DMS79 treated with DMSO at 0.1 percent for 48 hours (cell line): ENCODE results near the gene COL5A2.

Experiments used
- DNase-seq: peaks from one replicate; lab custom pipeline; 2025; lab: John Stamatoyannopoulos, UW

COL5A2 gene

GRCh38 chr2:189147361-189147760 is 32.2 kb downstream of the COL5A2 start:
- DNase-seq, result no peak

- no peak for DNase-seq
Measured at GRCh38 chr2:189146553-189146952, 33.0 kb downstream of the COL5A2 start.

DNA sequence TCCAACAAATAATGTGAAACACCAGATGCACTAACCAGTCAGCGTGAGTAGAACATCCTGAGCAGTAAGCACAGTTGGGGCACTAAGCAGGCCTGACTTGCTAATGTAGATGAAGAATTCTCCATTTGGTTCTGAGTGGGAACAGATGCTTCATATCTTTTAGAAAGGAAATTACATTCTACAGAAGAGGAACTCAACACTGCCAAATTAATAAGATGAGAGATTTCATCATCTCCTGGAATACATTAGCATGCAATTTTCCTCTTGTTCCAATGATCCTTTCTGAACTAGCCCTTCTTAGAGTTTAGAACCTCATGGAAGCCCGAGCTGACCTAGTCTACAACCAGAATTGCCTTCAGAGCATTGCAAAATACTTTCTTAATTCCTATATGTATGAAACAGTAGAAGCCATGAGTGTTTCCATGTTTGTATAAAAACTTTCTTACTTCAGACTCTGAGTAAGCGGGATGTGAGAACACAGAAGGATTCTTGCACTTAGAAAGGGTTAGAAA is 34.8 kb downstream of the COL5A2 start:
- no peak for DNase-seq

DNA sequence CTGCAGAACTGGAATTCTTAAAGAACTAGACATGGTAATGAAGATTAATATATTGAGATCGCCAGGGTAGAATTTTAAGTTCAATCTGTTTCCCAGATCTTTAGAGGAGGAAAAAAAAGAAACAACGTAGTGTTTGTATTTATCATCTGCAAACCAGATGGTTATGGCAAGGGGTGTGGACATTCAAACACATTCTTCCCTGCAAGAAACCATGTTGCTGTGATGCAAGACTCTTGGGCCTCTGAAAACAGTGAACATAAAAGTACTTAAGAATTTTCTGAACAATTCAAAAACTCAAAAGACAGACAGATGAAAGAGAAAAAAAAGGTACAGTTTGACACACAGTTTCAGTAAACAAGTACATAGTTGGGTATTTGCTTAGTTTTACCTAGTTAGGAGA is 35.6 kb downstream of the COL5A2 start:
- DNase-seq, result no peak

GRCh38 chr2:189142893-189143759 is 36.4 kb downstream of the COL5A2 start:
- DNase-seq, result no peak

- DNase-seq, result no peak
Measured at GRCh38 chr2:189138800-189139199, 40.8 kb downstream of the COL5A2 start.

GRCh38 chr2:189137519-189137918 is 42.0 kb downstream of the COL5A2 start:
- DNase-seq, result no peak

GRCh38 chr2:189134485-189134884 is 45.1 kb downstream of the COL5A2 start:
- no peak for DNase-seq

- DNase-seq, result no peak
Measured at GRCh38 chr2:189131991-189132390, 47.6 kb downstream of the COL5A2 start.

DNA sequence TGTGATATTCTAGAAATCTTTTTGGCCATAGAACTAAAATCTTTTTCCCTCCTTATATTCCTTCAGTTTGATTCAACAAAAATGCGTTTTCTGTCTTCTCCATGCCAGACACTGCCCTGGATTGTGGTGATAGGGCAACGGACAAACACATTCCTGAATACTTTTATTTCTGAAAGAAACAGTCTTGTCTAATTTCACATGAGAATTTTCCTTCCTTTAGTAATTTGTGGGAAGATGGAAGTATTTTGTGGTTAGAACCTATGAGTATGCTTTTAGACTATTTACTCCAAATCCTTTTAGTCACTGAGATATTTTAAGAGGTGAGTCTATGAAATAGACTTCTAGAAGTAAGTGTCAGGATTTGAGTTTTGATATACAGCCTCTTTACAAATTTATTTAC is 49.6 kb downstream of the COL5A2 start:
- DNase-seq, result no peak

GRCh38 chr2:189128970-189129369 is 50.6 kb downstream of the COL5A2 start:
- DNase-seq, result no peak

DNA sequence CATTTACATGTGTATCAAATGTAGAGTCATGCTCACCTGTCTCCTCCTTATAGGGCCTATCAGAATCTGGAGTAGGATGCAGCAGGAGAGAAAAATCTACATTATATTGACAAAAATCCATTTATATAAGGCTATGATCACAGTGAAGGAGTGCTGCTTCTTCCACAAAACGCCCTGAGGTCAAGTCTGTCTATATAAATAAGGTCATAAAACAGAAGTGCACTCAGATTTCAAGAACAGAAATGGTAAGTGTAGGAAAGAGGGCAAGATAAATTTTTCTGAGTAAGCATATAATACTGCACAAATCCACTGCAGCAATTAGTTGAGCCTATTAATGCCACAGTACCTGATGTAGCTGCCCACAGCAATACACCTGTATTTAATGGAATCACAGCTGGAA is 51.8 kb downstream of the COL5A2 start:
- DNase-seq, result peak; percentile 19

GRCh38 chr2:189125195-189125594 is 54.4 kb downstream of the COL5A2 start:
- no peak for DNase-seq

GRCh38 chr2:189124175-189124574 is 55.4 kb downstream of the COL5A2 start:
- DNase-seq, result no peak

DNA sequence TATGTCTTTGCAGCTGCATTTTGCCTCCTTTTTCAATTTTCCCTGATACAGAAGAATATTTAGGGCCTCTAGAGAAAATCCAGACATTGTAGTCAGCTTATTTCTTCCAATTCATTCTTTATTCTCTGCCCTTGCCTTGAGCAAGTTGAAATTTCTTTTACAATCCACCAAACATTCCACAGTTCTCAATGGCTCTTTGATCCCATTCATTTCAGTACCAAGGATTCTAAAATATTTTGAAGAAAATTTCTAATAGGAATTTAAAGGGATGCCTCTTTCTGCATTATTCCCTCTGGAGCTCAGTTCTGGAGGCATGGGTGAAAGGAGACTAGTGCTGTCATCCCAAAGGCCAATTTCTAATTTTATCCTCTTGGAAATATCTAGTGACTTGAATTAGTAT is 61.2 kb downstream of the COL5A2 start:
- DNase-seq, result no peak

- DNase-seq, result no peak
Measured at GRCh38 chr2:189116979-189117378, 62.6 kb downstream of the COL5A2 start.

DNA sequence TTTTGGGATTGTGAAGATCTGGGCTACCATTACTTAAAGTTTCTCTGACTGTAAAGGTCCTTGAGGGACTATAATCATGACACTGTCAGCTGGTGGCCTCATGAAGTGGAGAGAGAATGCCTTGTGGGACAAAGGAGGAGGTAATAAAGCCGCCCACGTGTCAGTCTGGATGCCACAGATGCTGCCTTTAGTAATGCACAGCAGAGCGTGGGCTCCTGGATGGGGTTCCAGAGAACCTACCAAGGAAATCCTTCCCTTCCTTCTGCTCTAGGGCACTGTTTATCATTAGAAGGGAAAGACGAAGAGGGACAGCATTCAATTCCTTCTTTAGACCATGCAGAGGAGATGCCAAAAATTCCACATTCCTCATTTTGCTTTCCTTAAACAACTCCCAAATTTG is 63.5 kb downstream of the COL5A2 start:
- DNase-seq, result no peak

DNA sequence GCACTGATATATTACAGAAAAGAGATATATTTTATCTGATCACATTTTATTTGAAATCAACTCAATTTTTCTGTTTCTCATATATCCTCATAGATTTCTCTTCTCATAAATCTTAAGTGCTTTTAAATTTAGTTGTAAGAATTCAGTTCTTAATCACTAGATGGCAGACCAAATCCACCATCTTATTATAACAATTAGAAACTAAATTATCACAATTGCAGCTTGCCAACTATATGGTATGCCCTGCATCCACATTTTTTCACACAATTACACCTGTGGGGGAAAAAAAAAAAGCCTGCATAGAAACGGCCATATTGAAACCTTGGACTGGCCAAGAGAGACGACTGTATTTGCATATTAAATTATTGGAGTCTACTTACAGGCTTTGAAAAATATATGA is 64.4 kb downstream of the COL5A2 start:
- DNase-seq, result no peak

GRCh38 chr2:189113963-189114362 is 65.6 kb downstream of the COL5A2 start:
- no peak for DNase-seq

- DNase-seq, result no peak
Measured at GRCh38 chr2:189111063-189111715, 68.4 kb downstream of the COL5A2 start.

DNA sequence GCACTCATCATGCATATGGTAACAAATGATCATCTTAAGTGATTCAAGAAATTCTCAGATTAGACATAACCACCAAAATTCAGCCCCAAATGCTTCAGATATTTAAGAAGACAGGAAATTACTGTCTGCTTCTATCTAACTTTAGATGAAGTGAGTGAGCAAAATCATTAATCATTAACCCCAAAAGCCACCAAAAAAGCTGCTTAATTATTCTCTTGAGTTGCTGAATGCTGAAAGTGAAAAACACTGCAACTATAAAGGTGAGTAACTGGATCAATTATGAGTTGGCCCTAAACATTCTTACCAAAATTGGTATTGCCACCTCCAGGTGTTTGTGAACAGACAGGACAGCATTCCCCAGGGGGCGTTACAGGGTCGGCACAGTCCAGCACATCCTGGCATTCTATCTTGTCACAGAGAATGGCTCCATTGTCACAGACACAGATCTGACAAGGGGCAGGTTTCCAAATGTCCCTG is 69.6 kb downstream of the COL5A2 start:
- DNase-seq, result no peak

DNA sequence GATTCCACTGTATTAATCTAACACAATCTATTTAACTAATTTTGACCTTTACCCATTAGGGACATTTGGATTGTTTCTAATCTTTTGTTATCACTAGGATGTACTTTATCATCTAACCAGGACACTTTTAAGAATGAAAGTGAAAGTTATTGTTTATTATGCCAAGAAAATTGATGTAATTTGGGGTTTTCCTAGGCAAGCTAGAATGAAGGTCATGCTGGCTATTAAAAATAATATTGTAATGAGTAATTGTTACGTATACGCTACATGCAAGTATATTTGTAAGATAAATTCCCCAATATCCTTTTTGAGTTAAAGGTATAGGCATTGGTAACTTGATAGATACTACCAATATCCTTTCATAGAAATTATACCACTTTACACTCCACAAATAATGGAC is 74.6 kb downstream of the COL5A2 start:
- no peak for DNase-seq

- no peak for DNase-seq
Measured at GRCh38 chr2:189102735-189103134, 76.8 kb downstream of the COL5A2 start.
